Bronchial epithelial cell (primary cell): ENCODE results near the gene PPIP5K1. TPM values are rescaled to one million over a fixed set of nuclear protein-coding genes. Genes with fewer than 3 reads are reported as not detected.
"Not testable (repeated sequence)": the region's sequence is repeated elsewhere in the genome, so short reads cannot be mapped to it uniquely, and the experiment has no call there.

Experiments
- DNase-seq: peaks from one replicate; pipeline ENCODE4 v3.0.0-alpha.2; 2010; ENCODE audit warnings: low read depth
- FAIRE-seq: peaks from 2 replicates; lab custom pipeline; 2011; peaks lifted over from hg19 to GRCh38; lab: Jason Lieb, UNC
- H3K27me3 ChIP-seq: 2 replicates; pipeline ENCODE4 v1.5.1; 2011; ENCODE audit warnings: low read length; ENCODE audit not compliant: control insufficient read depth, insufficient read depth
- H3K36me3 ChIP-seq: 2 replicates; pipeline ENCODE4 v1.5.1; 2011; ENCODE audit warnings: low read length; ENCODE audit not compliant: control insufficient read depth, insufficient read depth
- H3K4me3 ChIP-seq: 2 replicates; pipeline ENCODE4 v1.5.1; 2011; ENCODE audit warnings: mild to moderate bottlenecking, low read depth, low read length, control low read depth
- CTCF ChIP-seq: IDR thresholded peaks from 2 replicates; pipeline ENCODE4 v1.5.1; 2011; ENCODE audit warnings: mild to moderate bottlenecking, moderate library complexity, low read length, control low read depth, inconsistent platforms; ENCODE audit not compliant: insufficient read depth, severe bottlenecking
- total RNA-seq: library from RNA; depleted of rRNA; stranded (reverse); fragments of >200 nt; gene quantifications from 2 replicates; pipeline ENCODE4 v1.2.1, GENCODE V29; 2014

Gene PPIP5K1
- total RNA-seq, 1 donor from 2014 or later: 46.1 TPM

DNA sequence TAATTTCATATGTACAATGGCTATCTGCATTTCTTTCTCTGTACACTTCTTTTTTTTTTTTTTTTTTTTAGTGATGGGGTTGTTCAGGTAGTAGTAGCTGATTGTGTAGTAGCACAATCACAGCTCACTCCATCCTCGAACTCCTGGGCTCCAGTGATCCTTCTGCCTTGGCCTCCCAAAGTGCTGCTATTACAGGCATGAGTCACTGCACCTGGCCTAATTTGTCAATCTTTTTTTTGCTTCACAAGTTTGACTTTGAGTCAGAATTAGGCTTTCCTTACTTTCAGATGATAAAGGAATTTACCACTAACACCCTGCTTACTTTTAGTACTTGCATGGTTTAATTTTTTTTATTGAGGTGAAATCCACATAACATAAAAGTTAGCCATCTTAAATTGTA lies 44.6 kb downstream of the PPIP5K1 start:
- no peak overlapping the region for H3K4me3 ChIP-seq
- H3K27me3 ChIP-seq: no peaks in the 10 kb centered on the region
- no peaks in the 10 kb centered on the region for H3K36me3 ChIP-seq
- no peak for TF ChIP-seq CTCF
- peak; percentile 11 for DNase-seq
- FAIRE-seq: no peak

DNA sequence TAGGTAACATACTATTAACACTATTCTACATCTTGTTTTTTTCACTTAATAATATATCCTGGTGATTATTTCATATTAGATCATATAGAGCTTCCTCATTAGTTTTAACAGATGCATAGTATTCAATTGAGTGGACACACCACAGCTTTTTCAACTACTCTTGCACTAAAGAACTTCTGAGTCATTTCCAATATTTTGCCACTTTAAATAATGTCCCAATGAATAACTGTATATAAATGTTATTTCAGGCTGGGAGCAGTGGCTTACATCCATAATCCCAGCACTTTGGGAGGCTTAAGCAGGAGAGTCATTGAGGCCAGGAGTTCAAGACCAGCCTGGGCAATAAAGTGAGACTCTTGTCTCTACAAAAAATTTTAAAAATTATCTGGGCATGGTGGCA lies 45.7 kb downstream of the PPIP5K1 start:
- Histone ChIP-seq H3K36me3 (peaks cover 2% of the 10 kb centered on the region), H3K4me3 (no peak overlapping the region), H3K27me3 (no peaks in the 10 kb centered on the region)
- FAIRE-seq (no peak), DNase-seq (no peak)
- no peak for TF ChIP-seq CTCF

GRCh38 chr15:43541785-43542184 lies 48.2 kb downstream of the PPIP5K1 start:
- Histone ChIP-seq H3K4me3 (no peak overlapping the region), H3K27me3 (no peaks in the 10 kb centered on the region), H3K36me3 (peaks cover 2% of the 10 kb centered on the region)
- no peak for TF ChIP-seq CTCF
- FAIRE-seq (no peak), DNase-seq (peak; percentile 25)

GRCh38 chr15:43538091-43538490 lies 51.9 kb downstream of the PPIP5K1 start:
- no peak for DNase-seq
- peaks cover 12% of the 10 kb centered on the region for H3K36me3 ChIP-seq
- no peak for FAIRE-seq

GRCh38 chr15:43534897-43535296 lies 55.1 kb downstream of the PPIP5K1 start:
- no peaks in the 10 kb centered on the region for H3K27me3 ChIP-seq
- H3K4me3 ChIP-seq: no peak overlapping the region
- FAIRE-seq (no peak), DNase-seq (no peak)
- no peak for TF ChIP-seq CTCF
- H3K36me3 ChIP-seq: peaks cover 12% of the 10 kb centered on the region

More at GRCh38 chr15:43538091-43538490, 51.9 kb downstream of the PPIP5K1 start:
- no peak overlapping the region for H3K4me3 ChIP-seq
- TF ChIP-seq CTCF: no peak
- no peaks in the 10 kb centered on the region for H3K27me3 ChIP-seq

- not testable (repeated sequence) for FAIRE-seq, H3K4me3 ChIP-seq, H3K27me3 ChIP-seq, H3K36me3 ChIP-seq, DNase-seq
Observed at GRCh38 chr15:43532826-43533225, 57.2 kb downstream of the PPIP5K1 start.
